COLO668 (cell line): ENCODE results near the gene MFAP4.

Experiments used
- DNase-seq: peaks from one replicate; lab custom pipeline; 2025; ENCODE audit not compliant: unreplicated experiment; lab: John Stamatoyannopoulos, UW

Gene MFAP4

GRCh38 chr17:19386051-19386929 lies 700 bp downstream of the MFAP4 start:
- DNase-seq = no peak

GRCh38 chr17:19385521-19385983 lies 1.4 kb downstream of the MFAP4 start:
- DNase-seq = no peak

- peak; percentile 14 for DNase-seq
Measured at GRCh38 chr17:19384723-19385391, 2.1 kb downstream of the MFAP4 start.

GRCh38 chr17:19383681-19384470 lies 3.1 kb downstream of the MFAP4 start:
- DNase-seq = no peak

- DNase-seq = no peak
Measured at GRCh38 chr17:19382531-19383444, 4.2 kb downstream of the MFAP4 start.

GRCh38 chr17:19381741-19382444 lies 5.1 kb downstream of the MFAP4 start:
- DNase-seq = no peak

GRCh38 chr17:19381361-19381740 lies 5.6 kb downstream of the MFAP4 start:
- no peak for DNase-seq

GRCh38 chr17:19380481-19381301 lies 6.3 kb downstream of the MFAP4 start:
- DNase-seq = no peak

GRCh38 chr17:19379361-19380065 lies 7.5 kb downstream of the MFAP4 start:
- DNase-seq = no peak

GRCh38 chr17:19378416-19379360 lies 8.3 kb downstream of the MFAP4 start, which contains the start of gene MAPK7:
MAPK7 (plus strand) TSS chr17:19378498; CDS start chr17:19378901, 403 bp downstream.
- peak; percentile 2 for DNase-seq

- peak; percentile 95 for DNase-seq
Measured at GRCh38 chr17:19377602-19378415, 9.2 kb downstream of the MFAP4 start.

GRCh38 chr17:19376811-19377210 lies 10.2 kb downstream of the MFAP4 start:
- DNase-seq = peak; percentile 3

- no peak for DNase-seq
Measured at GRCh38 chr17:19375732-19376131, 11.3 kb downstream of the MFAP4 start.

- DNase-seq = no peak
Measured at GRCh38 chr17:19374136-19374535, 12.9 kb downstream of the MFAP4 start.

- no peak for DNase-seq
Measured at GRCh38 chr17:19372866-19373504, 14.0 kb downstream of the MFAP4 start.

- DNase-seq = no peak
Measured at GRCh38 chr17:19372439-19372838, 14.6 kb downstream of the MFAP4 start.
